Measurements from ENCODE around the gene C1orf185.
"Not testable (repeated sequence)": the region's sequence is repeated elsewhere in the genome, so short reads cannot be mapped to it uniquely, and the experiment has no call there.

Gene C1orf185

DNA sequence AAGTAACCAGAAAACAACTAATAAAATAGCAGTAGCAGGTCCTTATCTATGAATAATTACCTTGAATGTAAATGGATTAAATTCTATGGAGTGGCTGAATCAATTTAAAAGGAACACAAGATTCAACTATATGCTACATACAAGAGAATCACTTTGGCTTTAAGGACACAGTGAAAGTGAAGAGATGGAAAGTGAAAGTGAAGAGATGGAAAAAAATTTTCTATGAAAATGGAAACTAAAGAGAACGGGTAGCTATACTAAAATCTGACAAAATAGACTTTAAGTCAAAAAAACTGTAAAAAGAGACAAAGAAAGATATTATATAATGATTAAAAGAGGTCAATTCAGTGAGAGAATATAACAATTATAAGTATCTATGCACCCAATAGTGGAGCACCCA, 54.7 kb downstream of the C1orf185 start:
- H3K4me3 ChIP-seq (replicated peaks; ENCODE audit: low read depth, low read length), result no peak overlapping the region
- TF ChIP-seq, protein P1, sequence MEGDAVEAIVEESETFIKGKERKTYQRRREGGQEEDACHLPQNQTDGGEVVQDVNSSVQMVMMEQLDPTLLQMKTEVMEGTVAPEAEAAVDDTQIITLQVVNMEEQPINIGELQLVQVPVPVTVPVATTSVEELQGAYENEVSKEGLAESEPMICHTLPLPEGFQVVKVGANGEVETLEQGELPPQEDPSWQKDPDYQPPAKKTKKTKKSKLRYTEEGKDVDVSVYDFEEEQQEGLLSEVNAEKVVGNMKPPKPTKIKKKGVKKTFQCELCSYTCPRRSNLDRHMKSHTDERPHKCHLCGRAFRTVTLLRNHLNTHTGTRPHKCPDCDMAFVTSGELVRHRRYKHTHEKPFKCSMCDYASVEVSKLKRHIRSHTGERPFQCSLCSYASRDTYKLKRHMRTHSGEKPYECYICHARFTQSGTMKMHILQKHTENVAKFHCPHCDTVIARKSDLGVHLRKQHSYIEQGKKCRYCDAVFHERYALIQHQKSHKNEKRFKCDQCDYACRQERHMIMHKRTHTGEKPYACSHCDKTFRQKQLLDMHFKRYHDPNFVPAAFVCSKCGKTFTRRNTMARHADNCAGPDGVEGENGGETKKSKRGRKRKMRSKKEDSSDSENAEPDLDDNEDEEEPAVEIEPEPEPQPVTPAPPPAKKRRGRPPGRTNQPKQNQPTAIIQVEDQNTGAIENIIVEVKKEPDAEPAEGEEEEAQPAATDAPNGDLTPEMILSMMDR (IDR thresholded peaks at IDR 0.05; ENCODE audit: low read depth, low read length, missing control alignments), result no peak

DNA sequence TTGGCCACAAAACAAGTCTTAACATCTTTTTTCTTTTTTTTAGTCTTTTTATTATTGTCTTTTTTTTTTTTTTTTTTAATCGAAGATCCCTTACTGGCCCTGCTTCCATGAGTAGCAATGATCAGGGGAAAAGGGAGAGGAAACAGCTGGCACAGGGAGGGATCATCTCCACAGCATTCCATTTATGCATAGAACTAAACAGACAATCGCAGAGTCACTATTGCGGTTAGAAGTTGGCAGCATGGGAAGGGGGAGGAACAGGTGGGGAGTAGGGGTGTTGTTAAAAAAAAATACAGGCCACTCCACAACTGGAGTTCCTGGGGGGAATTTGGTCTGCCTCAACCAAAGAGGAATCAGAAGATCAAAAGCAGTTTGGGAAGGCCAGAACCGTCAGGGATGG, 55.4 kb downstream of the C1orf185 start:
- DNase-seq (ENCODE audit: extremely low read depth, low read depth), result no peak
- H3K4me3 ChIP-seq (replicated peaks; ENCODE audit: low read depth, low read length), result no peak overlapping the region
- TF ChIP-seq, protein P1 (IDR thresholded peaks at IDR 0.05; ENCODE audit: low read depth, low read length, missing control alignments), result no peak

More for the DNA sequence above, 54.7 kb downstream of the C1orf185 start:
- DNase-seq (ENCODE audit: extremely low read depth, low read depth), result no peak

DNA sequence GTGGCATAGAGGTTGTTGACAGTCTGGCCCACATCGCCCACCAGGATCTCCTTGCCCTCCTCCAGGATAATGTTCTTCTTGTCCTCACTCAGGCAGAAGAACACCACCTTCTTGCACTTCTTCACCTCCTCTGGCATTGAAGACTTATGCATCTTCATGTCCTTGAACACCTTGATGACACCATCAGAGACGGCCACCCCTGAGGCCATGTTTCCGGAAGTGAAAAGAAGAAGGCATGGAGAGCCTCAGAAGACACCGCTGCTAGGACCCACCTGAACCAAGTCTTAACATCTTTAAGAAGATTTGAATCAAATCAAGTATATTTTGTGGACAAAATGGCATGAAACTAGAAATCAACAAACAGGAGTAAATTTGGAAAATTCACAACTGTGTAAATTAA, 56.2 kb downstream of the C1orf185 start:
- no peak for DNase-seq (ENCODE audit: extremely low read depth, low read depth)
- TF ChIP-seq, protein P1 (IDR thresholded peaks at IDR 0.05; ENCODE audit: low read depth, low read length, missing control alignments), result no peak
- H3K4me3 ChIP-seq (replicated peaks; ENCODE audit: low read depth, low read length), result no peak overlapping the region

DNA sequence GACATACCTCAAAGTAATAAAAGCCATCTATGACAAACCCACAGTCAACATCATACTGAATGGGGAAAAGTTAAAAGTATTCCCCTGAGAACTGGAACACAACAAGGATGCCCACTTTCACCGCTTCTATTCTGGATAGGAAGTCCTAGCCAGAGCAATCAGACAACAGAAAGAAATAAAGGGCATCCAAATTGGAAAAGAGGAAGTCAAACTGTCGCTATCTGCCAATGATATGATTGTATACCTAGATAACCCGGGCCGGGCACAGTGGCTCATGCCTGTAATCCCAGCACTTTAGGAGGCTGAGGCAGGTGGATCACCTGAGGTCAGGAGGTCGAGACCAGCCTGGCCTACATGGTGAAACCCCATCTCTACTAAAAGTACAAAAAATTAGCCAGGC, 60.5 kb downstream of the C1orf185 start:
- not testable (repeated sequence) for H3K4me3 ChIP-seq (replicated peaks; ENCODE audit: low read depth, low read length); DNase-seq (ENCODE audit: extremely low read depth, low read depth)

DNA sequence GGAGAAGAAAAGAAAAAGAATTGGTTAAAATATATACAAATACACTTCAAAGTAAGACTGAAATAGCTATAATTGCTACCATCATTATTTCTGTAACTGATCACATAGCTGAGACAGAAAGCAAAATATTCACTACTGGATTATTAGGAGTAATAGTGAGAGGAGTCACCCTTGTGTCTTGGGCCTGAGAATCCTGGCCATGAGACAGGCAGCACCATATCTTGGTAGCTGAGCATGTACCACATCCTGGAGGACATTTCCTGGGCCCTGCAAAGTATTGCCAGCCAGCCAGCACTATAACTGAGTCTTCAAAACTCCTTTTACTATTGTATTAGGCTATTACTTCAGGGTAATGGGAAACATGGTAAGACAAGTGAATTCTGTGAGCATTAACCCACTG, 63.5 kb downstream of the C1orf185 start:
- DNase-seq (ENCODE audit: extremely low read depth, low read depth), result no peak
- TF ChIP-seq, protein P1 (IDR thresholded peaks at IDR 0.05; ENCODE audit: low read depth, low read length, missing control alignments), result no peak
- H3K4me3 ChIP-seq (replicated peaks; ENCODE audit: low read depth, low read length), result no peak overlapping the region

GRCh38 chr1:51168266-51168845, 66.3 kb downstream of the C1orf185 start:
- no peak for DNase-seq (ENCODE audit: extremely low read depth, low read depth)
- TF ChIP-seq, protein P1 (IDR thresholded peaks at IDR 0.05; ENCODE audit: low read depth, low read length, missing control alignments), result no peak
- H3K4me3 ChIP-seq (replicated peaks; ENCODE audit: low read depth, low read length), result no peak overlapping the region

- TF ChIP-seq, protein P1 (IDR thresholded peaks at IDR 0.05; ENCODE audit: low read depth, low read length, missing control alignments), result no peak
- no peak overlapping the region for H3K4me3 ChIP-seq (replicated peaks; ENCODE audit: low read depth, low read length)
- DNase-seq (ENCODE audit: extremely low read depth, low read depth), result no peak
Observed at GRCh38 chr1:51168936-51169335, 66.9 kb downstream of the C1orf185 start.
